ENCODE measurements around the gene SEC23IP. TPM values are rescaled to one million over a fixed set of nuclear protein-coding genes. Genes with fewer than 3 reads are reported as not detected.
A peak's percentile ranks its signal among the peaks of the same experiment; 100 is the strongest.

Gene SEC23IP
- polyA plus RNA-seq (27.1 to 44.6 TPM (median 36.9 TPM) in 3 replicates), polyA minus RNA-seq (87.5 to 141 TPM (median 119 TPM) in 3 replicates)
- 23.2 TPM for polyA plus RNA-seq (2011; ENCODE audit: low read depth)
- polyA plus RNA-seq (2011; cell fraction: cytosol; rRNA removed), result 24.0 and 33.8 TPM in 2 replicates
- polyA plus RNA-seq (2011; cell fraction: nucleus; rRNA removed), result 46.2 and 58.8 TPM in 2 replicates
- polyA plus RNA-seq (2012; ENCODE audit: low replicate concordance), result 21.2 and 34.1 TPM in 2 replicates
- polyA minus RNA-seq (2011; cell fraction: cytosol; rRNA and poly(A)+ RNA removed), result 19.0 TPM
- polyA minus RNA-seq (2011; cell fraction: nucleus; rRNA and poly(A)+ RNA removed), result 30.8 and 67.4 TPM in 2 replicates

GRCh38 chr10:119892188-119893065 is at the start of gene SEC23IP:
TSS of gene SEC23IP (plus strand) at chr10:119892730. CDS start at chr10:119892783, 53 bp downstream.
- Histone ChIP-seq H3K79me2 (ENCODE audit: control insufficient read depth, insufficient read depth, low read length) (peaks cover 49% of the 10 kb centered on the region), H3K4me1 (ENCODE audit: control insufficient read depth, extremely low read depth, insufficient read depth, low read length) (peaks cover 28% of the 10 kb centered on the region)

GRCh38 chr10:119845656-119846055 is 46.9 kb upstream of the SEC23IP start:
- Histone ChIP-seq H3K9me3 (ENCODE audit: control insufficient read depth, low read depth, low read length) (no peaks in the 10 kb centered on the region), H3K4me1 (ENCODE audit: control insufficient read depth, extremely low read depth, insufficient read depth, low read length) (peaks cover 14% of the 10 kb centered on the region), H3K4me3 (ENCODE audit: control insufficient read depth in 2 of 3, extremely low read depth in 1 of 3, insufficient read depth in 2 of 3, low read depth in 1 of 3, low read length in 3 of 3) (no peak overlapping the region), H3K36me3 (ENCODE audit: control insufficient read depth in 2 of 2, extremely low read depth in 1 of 2, insufficient read depth in 2 of 2, low read length in 2 of 2) (peaks cover 16 to 27% of the 10 kb centered on the region in 2 experiments), H2AFZ (ENCODE audit: control insufficient read depth, low read length) (no peak overlapping the region), H3K9ac (ENCODE audit: control insufficient read depth, extremely low read depth, insufficient read depth, low read length) (no peak overlapping the region), H4K20me1 (ENCODE audit: control insufficient read depth, extremely low read depth, insufficient read depth, low read length) (no peaks in the 10 kb centered on the region), H3K27ac (ENCODE audit: control insufficient read depth, insufficient read depth, low read length) (no peak overlapping the region), H3K9me1 (ENCODE audit: control insufficient read depth, extremely low read depth, insufficient read depth, low read length) (no peaks in the 10 kb centered on the region), H3K4me2 (ENCODE audit: control insufficient read depth, extremely low read depth, insufficient read depth, low read depth, low read length) (no peak overlapping the region), H3K27me3 (ENCODE audit: control insufficient read depth, extremely low read depth, insufficient read depth, low read length) (no peaks in the 10 kb centered on the region), H3K79me2 (ENCODE audit: control insufficient read depth, insufficient read depth, low read length) (peaks cover 2% of the 10 kb centered on the region)
- TF ChIP-seq CTCF (optimal IDR thresholded peaks at IDR 0.05 in 1 of 3, IDR thresholded peaks at IDR 0.05 in 1 of 3, conservative IDR thresholded peaks at IDR 0.05 in 1 of 3; ENCODE audit: extremely low read depth in 1 of 3, insufficient read depth in 2 of 3, low read length in 3 of 3) (no peak), EZH2 (IDR thresholded peaks at IDR 0.05; ENCODE audit: low read length) (no peak)
- dilution Hi-C loops (cut with MboI; ENCODE audit: extremely low pct_ligation_motif_present, low sequenced_read_pairs), result no loop called here
- DNase-seq (ENCODE audit: low read depth, low spot score), result no peak
- no peak for FAIRE-seq

More at GRCh38 chr10:119892188-119893065, at the start of gene SEC23IP:
- dilution Hi-C loops (cut with MboI; ENCODE audit: extremely low pct_ligation_motif_present, low sequenced_read_pairs), result no loop called here
- Histone ChIP-seq H4K20me1 (ENCODE audit: control insufficient read depth, extremely low read depth, insufficient read depth, low read length) (peaks cover 3% of the 10 kb centered on the region), H3K36me3 (ENCODE audit: control insufficient read depth in 2 of 2, extremely low read depth in 1 of 2, insufficient read depth in 2 of 2, low read length in 2 of 2) (peaks cover 0 to 10% of the 10 kb centered on the region in 2 experiments), H3K27me3 (ENCODE audit: control insufficient read depth, extremely low read depth, insufficient read depth, low read length) (no peaks in the 10 kb centered on the region), H3K9me1 (ENCODE audit: control insufficient read depth, extremely low read depth, insufficient read depth, low read length) (peaks cover 3% of the 10 kb centered on the region), H2AFZ (ENCODE audit: control insufficient read depth, low read length) (peak within 1 kb of the TSS; percentile 98), H3K27ac (ENCODE audit: control insufficient read depth, insufficient read depth, low read length) (peak within 1 kb of the TSS; percentile 76), H3K9ac (ENCODE audit: control insufficient read depth, extremely low read depth, insufficient read depth, low read length) (peak within 1 kb of the TSS; percentile 87), H3K4me2 (ENCODE audit: control insufficient read depth, extremely low read depth, insufficient read depth, low read depth, low read length) (peak within 1 kb of the TSS; percentile 97), H3K4me3 (ENCODE audit: control insufficient read depth in 2 of 3, extremely low read depth in 1 of 3, insufficient read depth in 2 of 3, low read depth in 1 of 3, low read length in 3 of 3) (peak within 1 kb of the TSS; percentile 88 to 95 (median 89)), H3K9me3 (ENCODE audit: control insufficient read depth, low read depth, low read length) (no peaks in the 10 kb centered on the region)
- peak; percentile 49 for DNase-seq (ENCODE audit: low read depth, low spot score)
- TF ChIP-seq EZH2 (IDR thresholded peaks at IDR 0.05; ENCODE audit: low read length), result no peak
- TF ChIP-seq CTCF (optimal IDR thresholded peaks at IDR 0.05 in 1 of 3, IDR thresholded peaks at IDR 0.05 in 1 of 3, conservative IDR thresholded peaks at IDR 0.05 in 1 of 3; ENCODE audit: extremely low read depth in 1 of 3, insufficient read depth in 2 of 3, low read length in 3 of 3), result peak in 1 of 3 experiments; percentile 2
- FAIRE-seq, result no peak

All from keratinocyte (primary cell).